ENCODE measurements around the gene MBP. TPM values are rescaled to one million over a fixed set of nuclear protein-coding genes. Genes with fewer than 3 reads are reported as not detected.

The MBP gene
- total RNA-seq, 2 donors from 2014 or later: 43.0 to 65.8 TPM

- H3K27me3 ChIP-seq: no peaks in the 10 kb centered on the region
- no peaks in the 10 kb centered on the region for H3K36me3 ChIP-seq
- H3K4me3 ChIP-seq: no peak overlapping the region
- DNase-seq: no peak
- TF ChIP-seq CTCF (IDR thresholded peaks at IDR 0.05): no peak
- H3K9me3 ChIP-seq: no peaks in the 10 kb centered on the region
- H3K27ac ChIP-seq: no peak overlapping the region
- no peaks in the 10 kb centered on the region for H3K4me1 ChIP-seq
- intact Hi-C loops (cut with DNase I): no loop called here
- no peak overlapping the region for H3K9ac ChIP-seq (ENCODE audit: low read depth in 2 of 2, low read length in 2 of 2)
These were observed 119.6 kb downstream of the MBP start for GRCh38 chr18:77012806-77013541.

GRCh38 chr18:77012120-77012519 is 120.5 kb downstream of the MBP start:
- H3K9ac ChIP-seq (ENCODE audit: low read depth in 2 of 2, low read length in 2 of 2): no peak overlapping the region
- TF ChIP-seq CTCF (IDR thresholded peaks at IDR 0.05): no peak
- H3K4me1 ChIP-seq: no peaks in the 10 kb centered on the region
- no peak overlapping the region for H3K27ac ChIP-seq
- H3K36me3 ChIP-seq: no peaks in the 10 kb centered on the region
- H3K27me3 ChIP-seq: no peaks in the 10 kb centered on the region
- no peaks in the 10 kb centered on the region for H3K9me3 ChIP-seq
- H3K4me3 ChIP-seq: no peak overlapping the region
- DNase-seq: no peak
- intact Hi-C loops (cut with DNase I): no loop called here

GRCh38 chr18:77009675-77010074 is 122.9 kb downstream of the MBP start:
- Histone ChIP-seq H3K4me1 (no peaks in the 10 kb centered on the region), H3K27me3 (no peaks in the 10 kb centered on the region), H3K9ac (ENCODE audit: low read depth in 2 of 2, low read length in 2 of 2) (no peak overlapping the region), H3K9me3 (no peaks in the 10 kb centered on the region), H3K4me3 (no peak overlapping the region), H3K27ac (no peak overlapping the region), H3K36me3 (no peaks in the 10 kb centered on the region)
- intact Hi-C loops (cut with DNase I): no loop called here
- no peak for TF ChIP-seq CTCF (IDR thresholded peaks at IDR 0.05)
- no peak for DNase-seq

GRCh38 chr18:77008576-77009315 is 123.8 kb downstream of the MBP start:
- TF ChIP-seq CTCF (IDR thresholded peaks at IDR 0.05): no peak
- Histone ChIP-seq H3K27me3 (no peaks in the 10 kb centered on the region), H3K36me3 (no peaks in the 10 kb centered on the region), H3K9me3 (no peaks in the 10 kb centered on the region), H3K4me1 (no peaks in the 10 kb centered on the region), H3K4me3 (no peak overlapping the region), H3K9ac (ENCODE audit: low read depth in 2 of 2, low read length in 2 of 2) (no peak overlapping the region), H3K27ac (no peak overlapping the region)
- intact Hi-C loops (cut with DNase I): no loop called here
- no peak for DNase-seq

GRCh38 chr18:77008006-77008405 is 124.6 kb downstream of the MBP start:
- DNase-seq: no peak
- no peak for TF ChIP-seq CTCF (IDR thresholded peaks at IDR 0.05)
- intact Hi-C loops (cut with DNase I): no loop called here
- no peaks in the 10 kb centered on the region for H3K36me3 ChIP-seq
- no peaks in the 10 kb centered on the region for H3K27me3 ChIP-seq
- no peak overlapping the region for H3K9ac ChIP-seq (ENCODE audit: low read depth in 2 of 2, low read length in 2 of 2)
- H3K27ac ChIP-seq: no peak overlapping the region
- no peaks in the 10 kb centered on the region for H3K9me3 ChIP-seq
- no peak overlapping the region for H3K4me3 ChIP-seq
- H3K4me1 ChIP-seq: no peaks in the 10 kb centered on the region
